GM06990 (cell line): Measurements from ENCODE around the gene CEP128.
A peak's percentile ranks its signal among the peaks of the same experiment; 100 is the strongest.

Source experiments
- DNase-seq: peaks from one replicate; pipeline ENCODE4 v3.0.0-alpha.2; 2011; ENCODE audit not compliant: insufficient read length; ENCODE audit errors: extremely low read depth
- H3K27me3 ChIP-seq: replicated peaks from 2 replicates; pipeline ENCODE4 v1.6.0; 2011; ENCODE audit warnings: low read length; ENCODE audit not compliant: control insufficient read depth, insufficient read depth
- H3K36me3 ChIP-seq: 2 replicates; pipeline ENCODE4 v1.5.1; 2011; ENCODE audit warnings: low read length; ENCODE audit not compliant: control insufficient read depth, insufficient read depth
- H3K4me3 ChIP-seq: replicated peaks from 2 replicates; pipeline ENCODE4 v1.5.1; 2011; ENCODE audit warnings: low read depth, mild to moderate bottlenecking, control low read depth, low read length
- CTCF ChIP-seq: IDR thresholded peaks from 2 replicates; pipeline ENCODE4 v1.5.1; 2011; ENCODE audit warnings: low read length, control low read depth, mild to moderate bottlenecking, inconsistent platforms; ENCODE audit not compliant: insufficient read depth, poor library complexity, severe bottlenecking

Gene CEP128

GRCh38 chr14:80973931-80974641 is 32.5 kb upstream of the CEP128 start:
- H3K36me3 ChIP-seq: no peaks in the 10 kb centered on the region
- no peak for DNase-seq
- TF ChIP-seq CTCF: no peak
- H3K4me3 ChIP-seq: no peak overlapping the region
- no peaks in the 10 kb centered on the region; the same call in 1 of the 2 replicates for H3K27me3 ChIP-seq

GRCh38 chr14:80965037-80965436 is 23.5 kb upstream of the CEP128 start:
- Histone ChIP-seq H3K27me3 (no peaks in the 10 kb centered on the region; the same call in none of the 2 replicates), H3K4me3 (no peak overlapping the region), H3K36me3 (no peaks in the 10 kb centered on the region)
- DNase-seq: no peak
- TF ChIP-seq CTCF: no peak

- DNase-seq: peak; percentile 68
- peaks cover 1% of the 10 kb centered on the region; the same call in 1 of the 2 replicates for H3K27me3 ChIP-seq
- H3K36me3 ChIP-seq: no peaks in the 10 kb centered on the region
- no peak for TF ChIP-seq CTCF
- no peak overlapping the region for H3K4me3 ChIP-seq
These were observed 18.0 kb upstream of the CEP128 start for GRCh38 chr14:80959496-80959895.

GRCh38 chr14:80958939-80959338 is 17.4 kb upstream of the CEP128 start:
- TF ChIP-seq CTCF: no peak
- no peak overlapping the region for H3K4me3 ChIP-seq
- 0 out of 2 replicates have a peak, but pooled peaks cover 1% of the 10 kb centered on the region for H3K27me3 ChIP-seq
- no peaks in the 10 kb centered on the region for H3K36me3 ChIP-seq
- no peak for DNase-seq

GRCh38 chr14:80958226-80958625 is 16.7 kb upstream of the CEP128 start:
- H3K36me3 ChIP-seq: no peaks in the 10 kb centered on the region
- no peak for TF ChIP-seq CTCF

More at GRCh38 chr14:80958226-80958625, 16.7 kb upstream of the CEP128 start:
- H3K27me3 ChIP-seq: 0 out of 2 replicates have a peak, but pooled peaks cover 1% of the 10 kb centered on the region
- no peak for DNase-seq
- H3K4me3 ChIP-seq: no peak overlapping the region
